LNCaP clone FGC (cell line): Measurements from ENCODE around the gene CTXN1.

Experiments used
- DNase-seq: peaks from one replicate; pipeline ENCODE4 v3.0.0-alpha.2; 2011; ENCODE audit warnings: low read depth
- H3K4me3 ChIP-seq: 2 replicates; pipeline ENCODE4 v1.5.1; 2011; ENCODE audit warnings: mild to moderate bottlenecking, low read depth, low read length, control low read depth
- TF ChIP-seq, protein P1 (sequence below): IDR thresholded peaks from 2 replicates; pipeline ENCODE4 v1.5.1; 2012; ENCODE audit warnings: mild to moderate bottlenecking; ENCODE audit not compliant: control insufficient read depth, insufficient read depth; ENCODE audit errors: extremely low read depth

CTXN1 gene

DNA sequence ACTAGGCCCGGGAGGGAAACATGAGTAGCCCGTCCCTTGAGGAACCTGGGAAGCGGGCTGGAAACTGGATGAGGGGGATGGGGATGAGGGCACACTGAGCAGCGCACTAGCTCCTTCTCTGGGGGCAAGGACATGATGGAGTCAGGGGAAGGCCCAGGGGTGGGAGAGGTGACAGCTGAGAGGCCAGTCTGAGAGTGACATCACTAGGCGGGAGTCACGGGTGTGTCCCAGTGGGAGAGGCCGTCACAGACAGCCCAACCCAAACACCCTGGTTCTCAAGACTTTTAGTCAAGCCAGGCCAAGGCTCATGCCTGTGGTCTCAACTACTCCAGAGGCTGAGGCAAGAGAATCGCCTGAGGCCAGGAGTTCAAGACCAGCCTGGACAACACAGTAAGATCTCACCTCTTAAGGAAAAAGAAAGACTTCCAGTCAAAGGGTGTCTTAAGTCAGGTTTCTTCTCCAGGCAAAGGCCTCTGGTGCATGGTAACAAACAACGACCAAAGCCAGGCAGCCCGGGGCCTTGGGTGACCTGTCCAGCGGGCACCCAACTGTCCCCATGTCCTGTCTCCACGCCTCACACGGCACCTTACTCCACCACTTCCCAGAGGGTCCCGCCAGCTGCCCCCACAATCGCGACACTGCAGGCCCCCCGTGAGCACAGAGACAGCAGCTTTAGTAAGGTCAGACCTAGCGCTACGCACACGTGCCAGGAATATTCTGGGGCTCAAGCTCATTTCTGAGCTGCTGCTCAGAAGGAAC lies 43.0 kb upstream of the CTXN1 start:
- H3K4me3 ChIP-seq, result no peak overlapping the region
- TF ChIP-seq, protein P1, sequence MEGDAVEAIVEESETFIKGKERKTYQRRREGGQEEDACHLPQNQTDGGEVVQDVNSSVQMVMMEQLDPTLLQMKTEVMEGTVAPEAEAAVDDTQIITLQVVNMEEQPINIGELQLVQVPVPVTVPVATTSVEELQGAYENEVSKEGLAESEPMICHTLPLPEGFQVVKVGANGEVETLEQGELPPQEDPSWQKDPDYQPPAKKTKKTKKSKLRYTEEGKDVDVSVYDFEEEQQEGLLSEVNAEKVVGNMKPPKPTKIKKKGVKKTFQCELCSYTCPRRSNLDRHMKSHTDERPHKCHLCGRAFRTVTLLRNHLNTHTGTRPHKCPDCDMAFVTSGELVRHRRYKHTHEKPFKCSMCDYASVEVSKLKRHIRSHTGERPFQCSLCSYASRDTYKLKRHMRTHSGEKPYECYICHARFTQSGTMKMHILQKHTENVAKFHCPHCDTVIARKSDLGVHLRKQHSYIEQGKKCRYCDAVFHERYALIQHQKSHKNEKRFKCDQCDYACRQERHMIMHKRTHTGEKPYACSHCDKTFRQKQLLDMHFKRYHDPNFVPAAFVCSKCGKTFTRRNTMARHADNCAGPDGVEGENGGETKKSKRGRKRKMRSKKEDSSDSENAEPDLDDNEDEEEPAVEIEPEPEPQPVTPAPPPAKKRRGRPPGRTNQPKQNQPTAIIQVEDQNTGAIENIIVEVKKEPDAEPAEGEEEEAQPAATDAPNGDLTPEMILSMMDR, result no peak
- DNase-seq, result no peak

DNA sequence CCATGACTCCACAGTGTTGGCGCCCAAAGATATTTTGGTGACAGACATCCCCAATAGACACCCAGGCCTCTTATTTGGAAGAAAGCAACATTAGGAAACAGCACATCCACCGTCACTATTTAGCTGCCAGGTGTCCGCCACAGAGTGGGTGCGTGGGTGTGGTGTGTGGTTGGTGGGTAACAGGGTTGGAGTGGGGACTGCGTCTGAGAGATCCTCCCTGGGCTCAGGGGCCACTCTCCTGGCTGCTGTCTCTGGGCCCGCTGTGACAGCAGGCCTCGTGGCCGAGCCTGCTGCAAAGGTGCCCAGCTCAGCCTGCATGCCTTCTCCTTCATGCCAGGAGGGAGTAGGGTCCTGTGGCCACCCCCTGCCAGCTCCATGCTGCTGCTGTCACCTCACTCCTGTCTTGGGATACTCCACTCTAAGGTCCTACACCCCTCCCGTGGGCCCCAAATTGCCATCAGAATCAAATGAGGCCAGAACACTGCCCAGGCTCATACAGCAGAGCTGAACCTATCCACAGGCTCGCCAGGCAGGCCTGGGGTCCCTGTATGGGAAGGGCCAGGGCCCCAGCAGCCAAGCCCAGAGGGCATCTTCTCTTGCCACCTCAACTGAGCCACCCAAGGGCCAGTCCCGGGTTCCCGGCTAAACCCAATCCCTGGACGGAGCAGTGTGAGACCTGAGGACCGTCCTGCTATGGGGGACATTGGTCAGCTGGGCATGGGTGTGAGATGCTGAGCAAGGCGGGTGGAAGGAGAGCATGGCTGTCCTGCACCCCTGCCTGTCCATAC lies 42.3 kb upstream of the CTXN1 start:
- H3K4me3 ChIP-seq, result no peak overlapping the region

DNA sequence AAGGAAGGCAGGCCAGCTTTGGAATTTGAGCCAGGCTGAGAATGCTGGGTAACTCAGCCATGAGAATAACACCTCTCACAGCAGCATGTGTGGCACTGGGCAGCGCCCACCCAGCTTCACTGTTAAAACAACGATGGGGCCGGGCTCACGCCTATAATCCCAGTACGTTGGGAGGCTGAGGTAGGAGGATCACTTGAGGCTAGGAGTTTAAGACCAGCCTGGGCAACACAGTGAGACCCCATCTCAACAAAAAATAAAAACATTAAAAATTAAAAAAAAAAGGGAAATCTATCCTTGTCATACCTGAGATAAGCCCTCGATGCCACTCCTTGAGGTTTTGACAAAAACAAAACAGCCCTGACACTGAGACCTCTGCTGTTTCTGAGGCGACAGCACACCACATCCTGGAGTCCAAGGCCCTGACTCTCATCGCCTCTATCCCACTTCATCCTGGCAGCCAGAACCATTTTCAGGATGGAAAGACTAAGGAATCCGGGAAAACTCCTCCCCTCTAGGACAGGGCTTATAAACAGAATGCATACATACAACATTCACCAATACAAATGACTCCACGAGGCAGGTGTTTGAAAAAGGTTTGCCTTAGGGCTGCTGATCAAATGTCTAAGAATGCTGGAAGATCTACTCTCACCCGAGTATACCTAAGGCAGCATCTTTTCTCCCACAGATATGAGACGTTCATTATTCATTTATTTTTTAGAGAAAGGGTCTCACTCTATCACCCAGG lies 40.2 kb upstream of the CTXN1 start:
- DNase-seq, result no peak
- TF ChIP-seq, protein P1, result no peak
- no peak overlapping the region for H3K4me3 ChIP-seq

More for the DNA sequence above, 42.3 kb upstream of the CTXN1 start:
- TF ChIP-seq, protein P1, result no peak
- no peak for DNase-seq

DNA sequence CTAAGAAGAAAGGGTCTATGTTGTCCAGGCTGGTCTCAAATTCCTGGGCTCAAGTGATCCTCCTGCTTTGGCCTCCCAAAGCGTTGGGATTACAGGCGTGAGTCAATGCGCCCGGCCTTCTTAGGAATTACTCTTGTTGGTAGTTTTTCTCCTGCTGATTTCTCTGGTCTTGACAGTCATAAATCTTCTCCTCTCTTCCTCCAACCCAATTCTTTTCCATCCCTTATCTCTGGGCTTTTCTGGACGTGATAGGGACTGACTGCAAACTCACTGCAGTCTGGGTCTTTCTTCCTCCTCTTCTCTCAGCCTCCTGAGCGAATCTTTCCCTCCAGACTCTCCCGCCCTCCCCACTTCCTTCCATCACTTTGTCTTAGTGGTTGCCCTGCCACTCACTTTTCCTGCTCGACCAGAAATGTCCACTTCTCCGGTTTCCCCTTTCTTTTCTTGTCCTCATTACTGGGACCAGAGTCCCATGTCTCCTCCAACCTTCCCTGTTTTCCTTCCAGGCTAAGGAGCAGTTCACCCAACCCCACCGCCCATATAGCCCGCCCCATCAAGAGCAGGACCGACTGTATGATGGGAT lies 39.4 kb upstream of the CTXN1 start:
- TF ChIP-seq, protein P1, result no peak
- no peak for DNase-seq
- no peak overlapping the region for H3K4me3 ChIP-seq

DNA sequence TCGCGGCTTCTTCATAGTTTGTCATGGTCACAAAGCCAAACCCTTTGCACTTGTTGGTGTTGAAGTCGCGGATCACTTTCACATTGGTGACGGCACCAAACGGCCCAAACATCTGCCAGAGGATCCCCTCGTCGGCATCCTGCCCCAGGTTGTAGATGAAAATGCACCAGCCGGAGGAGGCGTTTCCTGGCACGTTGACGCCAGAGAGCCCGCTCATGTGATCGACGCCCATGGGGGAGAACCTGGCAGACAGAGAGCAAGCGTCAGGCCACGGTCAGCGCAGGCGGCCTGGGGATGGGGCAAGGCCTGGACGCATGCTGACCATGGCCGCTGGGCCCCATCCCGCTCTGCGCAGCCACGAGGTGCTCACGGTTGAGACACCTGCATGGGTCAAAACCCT lies 37.6 kb upstream of the CTXN1 start:
- H3K4me3 ChIP-seq, result no peak overlapping the region
- TF ChIP-seq, protein P1, result no peak
- no peak for DNase-seq

DNA sequence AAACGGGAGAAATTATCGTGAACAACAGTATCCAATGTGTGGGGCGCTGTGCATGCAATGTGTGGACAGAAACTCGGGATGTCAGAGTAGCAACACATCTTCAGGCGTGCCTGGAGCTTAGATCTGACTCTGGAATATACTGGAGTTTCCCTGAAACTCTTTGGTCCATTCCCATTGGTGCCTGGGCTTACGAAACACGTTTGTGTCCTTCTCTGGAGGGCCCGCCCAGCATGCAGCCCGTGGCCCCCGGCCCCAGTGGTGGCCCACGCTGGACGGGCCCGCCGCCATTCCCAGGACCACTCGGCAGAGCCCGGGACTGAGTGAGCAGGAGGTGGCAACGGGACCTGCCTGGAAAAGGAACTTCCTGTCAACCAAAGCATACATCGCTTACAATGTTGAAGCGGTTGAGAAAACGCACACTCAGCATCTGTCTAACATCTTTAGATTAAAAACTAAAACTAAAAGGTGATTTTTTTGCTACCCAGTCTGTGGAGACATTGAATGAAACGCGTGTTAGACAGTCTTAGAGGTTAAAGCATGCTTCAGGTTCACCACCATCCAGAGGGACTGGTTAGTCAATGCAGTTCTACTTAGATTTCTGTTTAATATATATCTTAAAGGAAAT lies 36.8 kb upstream of the CTXN1 start:
- no peak overlapping the region for H3K4me3 ChIP-seq
- TF ChIP-seq, protein P1, result no peak
- no peak for DNase-seq
